GM12878 (cell line): Measurements from ENCODE around the gene MYO10.

ENCODE experiments used
- CTCF ChIP-seq, 3 experiments: IDR thresholded peaks in 2 of 3; conservative IDR thresholded peaks in 1 of 3; 2 replicates each; pipeline ENCODE4 v1.5.1; 2011; ENCODE audit warnings: low read depth in 3 of 3, low read length in 3 of 3, mild to moderate bottlenecking in 3 of 3, control low read depth in 2 of 3, moderate library complexity in 2 of 3, inconsistent platforms in 1 of 3, mixed read lengths in 1 of 3; ENCODE audit not compliant: control insufficient read depth in 2 of 3, insufficient read depth in 1 of 3; ENCODE audit errors: extremely low read depth in 1 of 3
- ETV6 ChIP-seq, 2 experiments: fragments of 450-650 bp in 1 of 2; IDR thresholded peaks in 1 of 2; conservative IDR thresholded peaks in 1 of 2; 2 replicates each; pipeline ENCODE4 v1.6.1; 2014; ENCODE audit warnings: antibody characterized with exemption in 1 of 2, borderline replicate concordance in 1 of 2, low read depth in 1 of 2, mild to moderate bottlenecking in 1 of 2, moderate library complexity in 1 of 2
- MYC ChIP-seq: IDR thresholded peaks from 2 replicates; pipeline ENCODE4 v1.6.1; 2011; ENCODE audit warnings: mild to moderate bottlenecking, low read length, moderate library complexity, inconsistent platforms; ENCODE audit not compliant: insufficient read depth, insufficient replicate concordance, insufficient read length, severe bottlenecking
- NFYA ChIP-seq: IDR thresholded peaks from 2 replicates; pipeline ENCODE4 v1.6.1; 2011; ENCODE audit warnings: low read depth, mild to moderate bottlenecking, low read length, improper control_type of control experiment, borderline replicate concordance
- YY1 ChIP-seq: IDR thresholded peaks from 2 replicates; pipeline ENCODE4 v1.6.1; 2011; ENCODE audit warnings: low read depth, mild to moderate bottlenecking, low read length
- TF ChIP-seq, protein P1 (sequence below): IDR thresholded peaks from 2 replicates; pipeline ENCODE4 v1.6.1; 2011; ENCODE audit warnings: mild to moderate bottlenecking, low read depth, low read length, moderate library complexity; ENCODE audit not compliant: insufficient replicate concordance

GRCh38 chr5:16660982-16661381, 275.1 kb downstream of the MYO10 start:
- TF ChIP-seq YY1 (no peak), MYC (no peak), CTCF (IDR thresholded peaks at IDR 0.05 in 2 of 3, conservative IDR thresholded peaks at IDR 0.05 in 1 of 3; ENCODE audit: control insufficient read depth in 2 of 3, extremely low read depth in 1 of 3, insufficient read depth in 1 of 3, low read depth in 3 of 3, low read length in 3 of 3) (no peak), NFYA (no peak), ETV6 (conservative IDR thresholded peaks at IDR 0.05 in 1 of 2, IDR thresholded peaks at IDR 0.05 in 1 of 2; ENCODE audit: borderline replicate concordance in 1 of 2, low read depth in 1 of 2) (no peak)
- TF ChIP-seq, protein P1, sequence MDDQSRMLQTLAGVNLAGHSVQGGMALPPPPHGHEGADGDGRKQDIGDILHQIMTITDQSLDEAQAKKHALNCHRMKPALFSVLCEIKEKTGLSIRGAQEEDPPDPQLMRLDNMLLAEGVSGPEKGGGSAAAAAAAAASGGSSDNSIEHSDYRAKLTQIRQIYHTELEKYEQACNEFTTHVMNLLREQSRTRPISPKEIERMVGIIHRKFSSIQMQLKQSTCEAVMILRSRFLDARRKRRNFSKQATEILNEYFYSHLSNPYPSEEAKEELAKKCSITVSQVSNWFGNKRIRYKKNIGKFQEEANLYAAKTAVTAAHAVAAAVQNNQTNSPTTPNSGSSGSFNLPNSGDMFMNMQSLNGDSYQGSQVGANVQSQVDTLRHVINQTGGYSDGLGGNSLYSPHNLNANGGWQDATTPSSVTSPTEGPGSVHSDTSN: no peak
